HG02852 (cell line): ENCODE measurements around the gene STK17B.

ENCODE experiments used
- ATAC-seq: cut with Tn5 transposase; IDR thresholded peaks from one replicate; pipeline ENCODE4 v1.9.1; 2021; ENCODE audit warnings: mild to moderate bottlenecking, moderate library complexity; ENCODE audit not compliant: unreplicated experiment

The STK17B gene

GRCh38 chr2:196184921-196185320, 13.5 kb upstream of the STK17B start:
- no peak for ATAC-seq

GRCh38 chr2:196183528-196184231, 12.3 kb upstream of the STK17B start:
- no peak for ATAC-seq

GRCh38 chr2:196183172-196183473, 11.7 kb upstream of the STK17B start:
- peak; percentile 24 for ATAC-seq

- peak; percentile 76 for ATAC-seq
These were observed 11.2 kb upstream of the STK17B start for GRCh38 chr2:196182439-196183171.

GRCh38 chr2:196181484-196181883, 10.1 kb upstream of the STK17B start:
- ATAC-seq, result no peak

- no peak for ATAC-seq
These were observed 5.7 kb upstream of the STK17B start for GRCh38 chr2:196177124-196177523.

GRCh38 chr2:196176142-196176738, 4.9 kb upstream of the STK17B start:
- peak; percentile 65 for ATAC-seq

GRCh38 chr2:196174404-196174803, 3.0 kb upstream of the STK17B start:
- ATAC-seq, result no peak

GRCh38 chr2:196173505-196173904, 2.1 kb upstream of the STK17B start:
- ATAC-seq, result no peak

- ATAC-seq, result no peak
These were observed 1.6 kb upstream of the STK17B start for GRCh38 chr2:196172951-196173350.

- no peak for ATAC-seq
These were observed 568 bp upstream of the STK17B start for GRCh38 chr2:196171946-196172345.

- ATAC-seq, result peak; percentile 12
These were observed 651 bp downstream of the STK17B start for GRCh38 chr2:196170606-196171247.

- peak; percentile 15 for ATAC-seq
These were observed 1.2 kb downstream of the STK17B start for GRCh38 chr2:196170213-196170605.

GRCh38 chr2:196169516-196169915, 1.9 kb downstream of the STK17B start:
- no peak for ATAC-seq

- ATAC-seq, result no peak
These were observed 3.2 kb downstream of the STK17B start for GRCh38 chr2:196168181-196168580.

- no peak for ATAC-seq
These were observed 3.7 kb downstream of the STK17B start for GRCh38 chr2:196167666-196168065.

GRCh38 chr2:196166876-196167275, 4.5 kb downstream of the STK17B start:
- no peak for ATAC-seq

GRCh38 chr2:196165016-196165415, 6.4 kb downstream of the STK17B start:
- ATAC-seq, result no peak

GRCh38 chr2:196163285-196163684, 8.1 kb downstream of the STK17B start:
- no peak for ATAC-seq

- no peak for ATAC-seq
These were observed 8.7 kb downstream of the STK17B start for GRCh38 chr2:196162586-196163175.

GRCh38 chr2:196160946-196161345, 10.4 kb downstream of the STK17B start:
- ATAC-seq, result no peak
